Bronchial epithelial cell (primary cell): ENCODE data around the gene VCP. TPM values are rescaled to one million over a fixed set of nuclear protein-coding genes. Genes with fewer than 3 reads are reported as not detected.

Experiments used
- DNase-seq: peaks from one replicate; pipeline ENCODE4 v3.0.0-alpha.2; 2010; ENCODE audit warnings: low read depth
- FAIRE-seq: peaks from 2 replicates; lab custom pipeline; 2011; peaks lifted over from hg19 to GRCh38; lab: Jason Lieb, UNC
- H3K27me3 ChIP-seq: 2 replicates; pipeline ENCODE4 v1.5.1; 2011; ENCODE audit warnings: low read length; ENCODE audit not compliant: control insufficient read depth, insufficient read depth
- H3K36me3 ChIP-seq: 2 replicates; pipeline ENCODE4 v1.5.1; 2011; ENCODE audit warnings: low read length; ENCODE audit not compliant: control insufficient read depth, insufficient read depth
- H3K4me3 ChIP-seq: 2 replicates; pipeline ENCODE4 v1.5.1; 2011; ENCODE audit warnings: mild to moderate bottlenecking, low read depth, low read length, control low read depth
- CTCF ChIP-seq: IDR thresholded peaks from 2 replicates; pipeline ENCODE4 v1.5.1; 2011; ENCODE audit warnings: mild to moderate bottlenecking, moderate library complexity, low read length, control low read depth, inconsistent platforms; ENCODE audit not compliant: insufficient read depth, severe bottlenecking
- total RNA-seq: library from RNA; depleted of rRNA; stranded (reverse); fragments of >200 nt; gene quantifications from 2 replicates; pipeline ENCODE4 v1.2.1, GENCODE V29; 2014

Gene VCP
- total RNA-seq, 1 donor from 2014 or later = 320 TPM

- FAIRE-seq (no peak), DNase-seq (no peak)
- H3K4me3 ChIP-seq = no peak overlapping the region
- no peak for TF ChIP-seq CTCF
- H3K27me3 ChIP-seq = no peaks in the 10 kb centered on the region
- peaks cover 4% of the 10 kb centered on the region for H3K36me3 ChIP-seq
Measured at GRCh38 chr9:35108461-35108860, 36.0 kb upstream of the VCP start.

DNA sequence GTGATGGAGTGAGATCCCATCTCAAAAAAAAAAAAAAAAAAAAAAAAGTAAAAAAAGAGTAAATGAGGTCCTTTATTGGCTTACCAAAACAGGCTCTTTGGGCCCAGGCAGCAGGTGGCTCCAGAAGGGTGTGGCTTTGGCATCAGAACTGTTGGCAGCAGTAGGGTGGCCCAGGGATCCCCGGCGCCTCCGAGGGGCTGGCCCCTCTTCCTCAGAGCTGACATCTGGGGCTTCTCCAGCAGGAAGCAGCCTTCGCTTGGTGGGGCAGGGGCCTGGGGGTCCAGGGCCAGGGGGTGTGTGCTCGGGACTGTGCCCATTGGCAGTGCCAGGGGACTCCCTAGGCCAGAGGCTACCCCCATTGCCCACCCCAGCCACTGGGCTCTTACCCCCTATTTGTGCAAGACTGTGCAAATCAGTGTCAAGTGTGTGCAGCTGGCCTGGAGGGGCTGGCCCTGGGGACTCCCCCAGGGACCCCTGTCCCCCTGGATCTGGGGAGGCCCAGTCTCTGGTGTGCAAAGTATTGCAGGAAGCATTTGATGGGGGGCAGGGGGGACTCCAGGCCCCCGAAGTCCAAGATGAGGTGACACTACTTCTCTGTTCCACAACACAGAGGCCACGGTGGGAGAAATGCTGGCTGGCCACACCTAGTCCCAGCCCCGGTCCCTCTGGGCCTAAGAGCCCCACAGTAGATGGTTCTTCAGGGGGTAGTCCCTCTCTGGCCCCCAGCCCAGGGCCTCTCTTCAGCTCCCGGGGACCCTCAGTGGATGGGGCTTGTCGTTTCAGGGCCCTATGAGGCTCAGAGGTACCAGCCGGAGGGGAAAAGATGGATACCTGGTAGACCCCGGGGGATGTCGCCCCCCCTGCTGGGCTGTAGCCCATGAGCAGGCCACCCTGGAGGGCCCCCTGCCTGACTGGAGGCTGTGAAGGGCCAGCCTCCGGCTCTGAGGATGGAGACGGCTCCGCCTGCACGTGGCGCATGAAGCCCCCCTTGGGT, 35.2 kb upstream of the VCP start:
- Histone ChIP-seq H3K27me3 (no peaks in the 10 kb centered on the region), H3K36me3 (peaks cover 4% of the 10 kb centered on the region), H3K4me3 (no peak overlapping the region)
- no peak for FAIRE-seq
- no peak for DNase-seq
- no peak for TF ChIP-seq CTCF

DNA sequence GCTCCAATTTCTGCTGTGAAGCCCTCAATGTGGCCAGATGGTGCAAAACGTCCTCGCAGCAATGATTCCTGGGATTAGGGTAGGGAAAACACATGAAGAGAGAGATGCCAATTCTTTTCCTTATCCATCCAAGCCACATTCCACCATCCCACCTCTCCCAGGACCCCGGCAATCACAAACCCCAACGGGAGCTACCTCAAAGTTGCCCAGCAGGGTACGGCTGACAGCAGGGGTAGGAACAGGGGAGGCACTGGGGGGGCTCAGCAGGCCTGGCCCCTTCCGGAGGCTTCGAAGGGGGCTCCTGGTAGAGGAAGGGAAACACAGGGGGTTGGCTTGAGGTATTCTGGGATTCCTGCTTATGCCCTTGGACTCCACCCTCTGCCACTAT, 33.9 kb upstream of the VCP start:
- Histone ChIP-seq H3K4me3 (no peak overlapping the region), H3K36me3 (peaks cover 4% of the 10 kb centered on the region), H3K27me3 (no peaks in the 10 kb centered on the region)
- DNase-seq (no peak), FAIRE-seq (no peak)
- no peak for TF ChIP-seq CTCF

DNA sequence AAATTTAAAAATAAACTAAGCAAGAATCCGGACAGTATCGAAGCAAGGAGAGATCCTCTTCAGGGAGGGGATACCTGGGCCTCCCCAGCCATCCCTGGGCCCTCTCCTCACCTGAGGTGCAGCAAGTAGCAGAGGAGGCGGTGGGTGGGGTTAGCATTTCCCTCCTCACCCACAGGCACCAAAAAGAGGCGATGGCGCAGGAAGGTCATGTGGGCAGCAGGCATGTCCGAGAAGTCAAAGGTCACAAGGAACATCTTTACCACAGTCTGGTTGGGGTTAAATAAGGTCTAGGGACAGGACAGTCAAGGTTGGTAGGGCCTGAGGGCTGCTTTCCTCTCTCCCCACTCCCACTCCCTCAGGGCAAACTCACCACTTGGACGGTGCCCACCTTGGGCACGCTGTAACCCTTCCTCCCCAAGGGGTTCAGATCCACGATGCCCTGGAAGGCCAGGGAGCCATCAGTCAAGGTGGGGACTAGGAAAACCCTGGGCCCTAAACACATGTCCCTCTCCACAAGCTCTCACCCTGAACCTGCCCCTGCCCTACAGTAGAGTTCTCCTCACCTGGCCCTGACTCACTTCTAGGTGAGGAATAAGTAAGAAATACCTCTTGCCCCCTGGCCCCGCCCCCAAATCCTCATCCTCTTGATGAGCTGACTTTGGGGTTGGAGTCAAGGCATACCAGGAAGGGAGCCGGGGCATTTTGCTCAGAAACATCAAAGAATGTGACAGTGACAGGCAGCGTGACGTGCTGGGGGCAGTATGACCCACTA, 33.3 kb upstream of the VCP start:
- no peak for TF ChIP-seq CTCF
- Histone ChIP-seq H3K4me3 (no peak overlapping the region), H3K36me3 (peaks cover 7% of the 10 kb centered on the region), H3K27me3 (no peaks in the 10 kb centered on the region)
- no peak for FAIRE-seq
- no peak for DNase-seq

DNA sequence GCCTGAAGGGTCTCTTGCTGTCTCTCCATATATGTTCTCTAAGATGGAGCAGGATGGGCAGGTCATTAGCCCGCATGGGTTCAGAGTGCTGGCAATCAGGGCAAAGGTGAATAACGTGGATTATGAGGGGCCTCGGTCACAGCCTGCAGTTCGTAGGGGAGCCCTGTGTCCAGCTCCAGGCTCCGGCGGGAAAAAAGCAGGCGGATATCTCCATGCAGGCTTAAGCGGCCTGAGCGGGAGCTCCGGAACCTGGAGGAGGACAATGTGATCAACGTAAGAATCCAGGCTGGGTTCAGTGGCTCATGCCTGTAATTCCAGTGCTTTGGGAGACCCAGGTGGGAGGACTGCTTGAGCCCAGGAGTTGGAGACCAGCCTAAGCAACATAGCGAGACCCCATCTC, 32.7 kb upstream of the VCP start:
- no peak for FAIRE-seq
- Histone ChIP-seq H3K36me3 (peaks cover 12% of the 10 kb centered on the region), H3K27me3 (no peaks in the 10 kb centered on the region), H3K4me3 (no peak overlapping the region)
- no peak for TF ChIP-seq CTCF
- no peak for DNase-seq
